Measurements from ENCODE around the gene CDH13.

CDH13 gene

GRCh38 chr16:82767198-82767597, 140.4 kb downstream of the CDH13 start:
- Mint-ChIP-seq H3K36me3 (ENCODE audit: low read depth) (no peaks in the 10 kb centered on the region), H3K9me3 (no peaks in the 10 kb centered on the region), H3K27me3 (ENCODE audit: low read depth, poor library complexity) (peaks cover 5% of the 10 kb centered on the region), H3K27ac (no peak overlapping the region), H3K4me1 (no peaks in the 10 kb centered on the region), H3K4me3 (no peak overlapping the region)
- no peak for DNase-seq
- TF ChIP-seq CTCF (IDR thresholded peaks at IDR 0.05): no peak

- TF ChIP-seq CTCF (IDR thresholded peaks at IDR 0.05): no peak
- no peak for DNase-seq
- no peaks in the 10 kb centered on the region for H3K9me3 Mint-ChIP-seq
- no peak overlapping the region for H3K27ac Mint-ChIP-seq
- H3K36me3 Mint-ChIP-seq (ENCODE audit: low read depth): no peaks in the 10 kb centered on the region
- peaks cover 5% of the 10 kb centered on the region for H3K27me3 Mint-ChIP-seq (ENCODE audit: low read depth, poor library complexity)
- H3K4me1 Mint-ChIP-seq: no peaks in the 10 kb centered on the region
- no peak overlapping the region for H3K4me3 Mint-ChIP-seq
Measured at GRCh38 chr16:82767808-82768207, 141.0 kb downstream of the CDH13 start.

GRCh38 chr16:82769845-82770244, 143.1 kb downstream of the CDH13 start:
- no peaks in the 10 kb centered on the region for H3K4me1 Mint-ChIP-seq
- no peaks in the 10 kb centered on the region for H3K36me3 Mint-ChIP-seq (ENCODE audit: low read depth)
- no peak for DNase-seq
- no peak overlapping the region for H3K4me3 Mint-ChIP-seq
- H3K27me3 Mint-ChIP-seq (ENCODE audit: low read depth, poor library complexity): peaks cover 7% of the 10 kb centered on the region
- H3K27ac Mint-ChIP-seq: no peak overlapping the region
- H3K9me3 Mint-ChIP-seq: no peaks in the 10 kb centered on the region
- no peak for TF ChIP-seq CTCF (IDR thresholded peaks at IDR 0.05)

GRCh38 chr16:82772215-82772614, 145.4 kb downstream of the CDH13 start:
- no peak for DNase-seq
- TF ChIP-seq CTCF (IDR thresholded peaks at IDR 0.05): no peak
- no peaks in the 10 kb centered on the region for H3K4me1 Mint-ChIP-seq
- H3K27me3 Mint-ChIP-seq (ENCODE audit: low read depth, poor library complexity): peaks cover 9% of the 10 kb centered on the region
- no peaks in the 10 kb centered on the region for H3K36me3 Mint-ChIP-seq (ENCODE audit: low read depth)
- no peak overlapping the region for H3K27ac Mint-ChIP-seq
- no peaks in the 10 kb centered on the region for H3K9me3 Mint-ChIP-seq
- H3K4me3 Mint-ChIP-seq: no peak overlapping the region

GRCh38 chr16:82773018-82773417, 146.2 kb downstream of the CDH13 start:
- Mint-ChIP-seq H3K27me3 (ENCODE audit: low read depth, poor library complexity) (peaks cover 7% of the 10 kb centered on the region), H3K36me3 (ENCODE audit: low read depth) (no peaks in the 10 kb centered on the region), H3K9me3 (no peaks in the 10 kb centered on the region), H3K4me3 (no peak overlapping the region), H3K27ac (no peak overlapping the region), H3K4me1 (no peaks in the 10 kb centered on the region)
- TF ChIP-seq CTCF (IDR thresholded peaks at IDR 0.05): no peak
- no peak for DNase-seq

GRCh38 chr16:82776470-82777146, 149.8 kb downstream of the CDH13 start:
- H3K4me3 Mint-ChIP-seq: no peak overlapping the region
- H3K27me3 Mint-ChIP-seq (ENCODE audit: low read depth, poor library complexity): peaks cover 8% of the 10 kb centered on the region
- H3K27ac Mint-ChIP-seq: no peak overlapping the region
- H3K9me3 Mint-ChIP-seq: no peaks in the 10 kb centered on the region
- no peaks in the 10 kb centered on the region for H3K36me3 Mint-ChIP-seq (ENCODE audit: low read depth)
- no peak for TF ChIP-seq CTCF (IDR thresholded peaks at IDR 0.05)
- peaks cover 8% of the 10 kb centered on the region for H3K4me1 Mint-ChIP-seq
- no peak for DNase-seq

Measured in nephron progenitor cell (in vitro differentiated cells).